ENCODE results near the gene PDCL2.
"Not testable (repeated sequence)": the region's sequence is repeated elsewhere in the genome, so short reads cannot be mapped to it uniquely, and the experiment has no call there.

The PDCL2 gene, protein sequence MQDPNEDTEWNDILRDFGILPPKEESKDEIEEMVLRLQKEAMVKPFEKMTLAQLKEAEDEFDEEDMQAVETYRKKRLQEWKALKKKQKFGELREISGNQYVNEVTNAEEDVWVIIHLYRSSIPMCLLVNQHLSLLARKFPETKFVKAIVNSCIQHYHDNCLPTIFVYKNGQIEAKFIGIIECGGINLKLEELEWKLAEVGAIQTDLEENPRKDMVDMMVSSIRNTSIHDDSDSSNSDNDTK

DNA sequence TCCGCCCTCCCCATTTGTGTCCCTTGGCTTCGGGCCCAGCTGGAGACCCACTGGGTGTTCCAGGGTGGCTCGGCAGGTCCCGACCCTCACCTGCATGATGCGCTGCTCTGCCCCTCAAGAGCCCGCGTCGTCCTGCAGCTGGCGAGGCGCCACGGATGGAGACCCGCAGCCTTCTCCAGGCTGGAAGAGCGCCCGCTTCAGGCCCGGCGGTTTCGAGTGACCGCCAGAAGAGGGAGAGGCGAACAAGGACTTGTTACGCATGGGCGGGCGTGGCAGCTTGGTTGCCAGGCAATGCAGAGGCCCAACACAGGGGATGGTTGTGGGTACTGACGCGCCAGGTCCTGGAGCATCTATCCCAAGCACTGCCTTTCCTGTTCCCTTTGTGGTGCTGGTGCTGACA is at the start of gene PDCL2:
TSS of gene PDCL2 (minus strand) at position 232 of the 400 bp plus-strand sequence. CDS start at position 96, 136 bp downstream.
- no peak for DNase-seq

DNA sequence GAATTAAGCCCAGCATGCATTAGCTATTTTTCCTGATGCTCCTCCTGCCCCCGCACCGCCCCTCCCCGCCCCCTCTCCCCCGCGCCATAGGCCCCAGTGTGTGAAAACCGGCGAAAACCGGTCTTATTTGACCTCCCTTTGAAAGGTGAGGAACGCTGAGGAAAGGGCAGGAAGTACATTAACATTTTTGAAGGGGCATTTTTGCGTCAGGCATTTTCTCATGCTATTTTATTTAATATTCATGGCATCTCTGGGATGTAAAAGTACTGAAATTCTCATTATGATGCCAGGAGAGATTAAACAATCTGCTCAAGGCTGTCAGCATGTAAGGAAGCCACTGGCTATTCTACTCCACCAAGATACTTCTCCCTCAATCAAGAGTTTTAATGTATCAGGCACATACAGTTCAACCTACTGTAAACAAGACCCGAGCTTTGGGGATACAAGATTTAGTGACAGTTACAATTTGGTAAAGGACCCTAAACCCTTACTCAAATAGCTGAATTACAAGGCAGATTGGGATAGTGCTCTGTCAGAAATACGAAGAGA is 45.3 kb upstream of the PDCL2 start:
- no peak for DNase-seq

DNA sequence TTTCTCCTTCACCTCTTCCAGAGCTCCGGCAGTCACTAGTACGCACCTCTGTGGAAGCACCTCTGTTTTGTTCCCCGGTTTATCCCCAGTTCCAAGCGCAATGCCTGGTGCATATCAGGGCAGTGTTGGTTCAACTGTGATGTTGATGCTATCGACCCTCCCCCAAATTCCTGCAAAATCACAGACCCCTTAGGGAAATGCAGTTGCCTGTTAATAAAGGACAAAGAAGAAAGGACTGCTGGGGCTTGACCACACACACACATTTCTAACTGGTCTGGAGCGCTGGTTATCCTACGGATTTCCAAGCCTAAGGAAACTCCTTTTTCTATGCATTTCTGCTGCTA is 44.6 kb upstream of the PDCL2 start:
- no peak for DNase-seq

DNA sequence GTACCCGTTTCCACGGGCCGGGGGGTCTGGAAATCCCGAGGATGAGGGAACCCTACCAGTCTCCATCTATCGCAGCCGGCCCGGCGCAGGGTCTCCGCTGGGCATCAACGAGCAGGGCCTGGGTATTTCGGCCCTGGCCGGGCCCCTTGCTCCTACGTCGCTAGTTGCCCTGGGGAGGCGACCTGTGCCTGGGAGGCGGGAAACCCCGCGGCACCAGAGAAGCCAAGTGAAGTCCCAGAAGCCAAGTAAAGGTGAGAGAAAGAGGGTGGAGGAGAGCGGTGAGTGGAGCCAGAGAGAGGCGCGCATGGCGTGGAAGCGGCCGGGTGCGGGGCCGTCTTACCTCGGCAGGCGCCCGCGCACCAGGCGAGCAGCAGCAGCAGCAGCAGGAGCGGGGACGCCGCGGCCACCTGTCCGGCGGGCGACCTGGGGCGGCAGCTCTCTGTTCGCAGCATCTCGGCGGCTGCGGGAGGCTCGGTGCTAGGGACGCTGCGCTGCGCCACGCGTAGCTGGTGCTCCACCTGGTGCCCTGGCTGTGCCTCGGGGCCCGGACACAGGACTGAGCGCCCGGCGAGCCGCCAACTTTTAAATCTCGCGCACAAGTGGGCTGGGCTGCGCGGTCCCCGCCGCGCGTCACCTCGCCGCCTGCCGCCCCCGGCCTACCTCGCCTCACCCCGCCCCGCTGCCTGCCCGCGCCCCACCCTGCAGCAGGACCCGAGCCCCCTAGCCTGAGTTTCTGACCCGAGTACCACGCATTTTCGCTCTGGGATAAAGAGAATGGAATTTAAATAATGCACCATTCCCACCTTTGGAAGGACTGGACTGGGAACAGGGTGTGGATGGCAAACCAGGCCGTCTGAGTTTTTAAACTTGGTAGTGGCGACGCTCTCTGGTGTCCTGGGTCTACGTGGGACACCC is 44.0 kb upstream of the PDCL2 start, which contains the start of gene NMU:
TSS of gene NMU (minus strand) at position 558 of the 915 bp plus-strand sequence. CDS start at position 452, 106 bp downstream.
- peak; percentile 53 for DNase-seq

DNA sequence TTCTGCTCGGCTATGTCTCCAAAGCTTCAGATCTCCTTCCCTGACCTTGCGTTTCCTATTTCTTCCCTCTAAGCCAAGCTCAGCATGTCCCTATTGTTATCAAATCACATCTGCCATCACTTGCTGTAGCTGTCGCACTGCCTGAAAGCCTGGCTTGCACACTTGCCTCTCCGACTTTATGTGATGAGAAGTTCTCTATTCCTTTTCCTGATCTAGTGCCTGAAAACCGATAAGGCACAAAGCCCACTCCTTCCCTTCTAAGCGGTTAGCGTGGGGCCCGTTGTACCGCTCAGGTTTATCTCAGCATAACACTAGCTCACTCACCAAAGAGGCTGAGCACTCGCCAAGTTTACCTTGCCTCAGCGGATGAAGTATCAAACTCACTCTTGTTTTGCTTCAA is 43.2 kb upstream of the PDCL2 start:
- peak; percentile 47 for DNase-seq

DNA sequence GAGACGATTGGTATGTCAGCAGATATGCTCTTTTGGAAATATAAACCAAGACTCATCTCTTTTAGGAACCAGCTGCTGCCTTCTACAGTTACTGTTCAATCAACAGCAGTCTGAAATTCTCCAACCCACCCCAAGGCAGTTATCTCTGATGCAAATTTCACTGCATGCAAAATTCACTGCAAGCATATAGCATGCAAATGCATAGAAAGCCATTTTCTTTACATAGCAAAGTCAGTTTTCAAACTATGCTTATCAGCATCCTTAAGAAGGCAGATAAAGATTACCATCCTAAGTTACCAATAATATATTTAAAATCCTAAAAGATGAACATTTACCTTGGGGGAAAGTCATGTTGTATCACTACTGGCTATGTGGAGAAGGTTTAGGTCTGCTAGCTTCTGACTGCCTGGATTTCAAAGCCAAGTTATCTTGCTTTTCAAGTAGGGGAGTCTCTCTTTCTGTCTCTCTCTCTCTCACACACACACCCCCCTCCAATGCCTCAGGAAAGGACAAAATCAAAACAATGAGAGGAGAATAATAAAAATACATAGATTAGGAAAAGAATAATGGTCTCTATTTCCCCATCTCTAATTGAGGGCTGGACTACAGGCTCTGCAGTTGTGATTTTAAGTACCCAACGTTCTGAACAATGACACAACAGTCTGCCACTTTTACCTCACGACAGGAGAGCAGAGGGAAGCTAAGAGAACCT is 42.5 kb upstream of the PDCL2 start:
- DNase-seq, result no peak

DNA sequence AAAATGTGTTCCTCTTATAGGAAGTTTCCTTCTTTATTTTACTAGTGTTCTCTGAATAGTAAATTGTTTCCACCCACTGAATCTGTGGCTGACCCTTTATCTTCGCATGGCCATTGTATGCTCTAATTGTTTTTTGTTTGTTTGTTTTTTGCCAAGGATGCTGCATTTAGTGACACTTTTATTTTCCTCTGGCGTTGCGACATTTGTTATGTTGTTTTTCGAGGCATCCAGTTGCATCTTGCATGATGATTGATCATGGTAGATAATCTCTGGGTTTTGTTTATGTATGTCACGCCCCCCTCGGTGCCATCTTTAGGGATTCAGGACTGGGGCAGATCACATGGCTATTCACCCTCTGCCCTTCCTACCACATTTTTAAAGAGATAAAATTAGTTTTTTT is 41.9 kb upstream of the PDCL2 start:
- no peak for DNase-seq

DNA sequence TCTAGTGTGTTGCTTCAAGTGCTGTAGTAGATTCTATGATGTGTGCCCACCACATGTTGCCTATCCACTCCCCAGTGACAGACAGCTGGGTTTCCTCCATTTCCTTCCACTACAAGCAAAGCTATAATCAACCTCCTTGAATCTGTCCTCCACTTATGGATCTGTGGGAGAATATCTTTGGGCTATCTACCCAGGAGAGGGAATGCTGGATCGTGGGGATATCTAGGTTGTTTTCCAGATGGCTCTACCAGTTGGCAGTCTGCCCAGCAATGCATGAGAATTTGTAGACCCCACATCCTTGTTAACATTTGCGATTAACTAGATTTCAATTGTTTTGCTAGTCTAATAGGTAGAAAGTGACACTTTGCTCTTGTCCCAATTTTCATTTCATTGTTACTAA is 33.8 kb upstream of the PDCL2 start:
- DNase-seq, result no peak

DNA sequence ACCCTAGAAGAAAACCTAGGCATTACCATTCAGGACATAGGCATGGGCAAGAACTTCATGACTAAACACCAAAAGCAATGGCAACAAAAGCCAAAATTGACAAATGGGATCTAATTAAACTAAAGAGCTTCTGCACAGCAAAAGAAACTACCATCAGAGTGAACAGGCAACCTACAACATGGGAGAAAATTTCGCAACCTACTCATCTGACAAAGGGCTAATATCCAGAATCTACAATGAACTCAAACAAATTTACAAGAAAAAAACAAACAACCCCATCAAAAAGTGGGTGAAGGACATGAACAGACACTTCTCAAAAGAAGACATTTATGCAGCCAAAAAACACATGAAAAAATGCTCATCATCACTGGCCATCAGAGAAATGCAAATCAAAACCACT is 32.0 kb upstream of the PDCL2 start:
- not testable (repeated sequence) for DNase-seq

DNA sequence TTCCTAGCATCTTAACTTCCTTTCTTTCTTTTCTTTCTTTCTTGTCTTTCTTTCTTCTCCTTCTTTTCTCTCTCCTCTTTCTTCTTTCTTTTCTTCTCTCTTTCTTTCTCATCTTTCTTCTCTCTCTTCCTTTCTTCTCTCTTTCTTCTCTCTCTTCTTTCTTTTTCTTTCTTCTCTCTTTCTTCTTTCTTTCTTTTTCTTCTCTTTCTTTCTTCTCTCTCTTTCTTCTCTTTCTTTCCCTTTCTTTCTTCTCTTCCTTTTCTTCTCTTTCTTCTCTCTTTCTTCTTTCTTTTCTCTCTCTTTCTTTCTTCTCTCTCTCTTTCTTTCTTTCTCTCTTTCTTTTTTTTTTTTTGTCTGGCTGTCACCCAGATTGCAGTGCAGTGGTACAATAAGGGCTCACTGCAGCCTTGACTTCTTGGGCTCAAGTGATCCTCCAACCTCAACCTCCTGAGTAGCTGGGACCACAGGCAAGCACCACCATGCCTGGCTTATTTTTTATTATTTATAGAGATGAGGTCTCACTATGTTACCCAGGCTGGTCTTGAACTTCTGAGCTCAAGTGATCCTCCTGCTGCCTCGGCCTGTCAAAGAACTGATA is 26.6 kb upstream of the PDCL2 start:
- no peak for DNase-seq

DNA sequence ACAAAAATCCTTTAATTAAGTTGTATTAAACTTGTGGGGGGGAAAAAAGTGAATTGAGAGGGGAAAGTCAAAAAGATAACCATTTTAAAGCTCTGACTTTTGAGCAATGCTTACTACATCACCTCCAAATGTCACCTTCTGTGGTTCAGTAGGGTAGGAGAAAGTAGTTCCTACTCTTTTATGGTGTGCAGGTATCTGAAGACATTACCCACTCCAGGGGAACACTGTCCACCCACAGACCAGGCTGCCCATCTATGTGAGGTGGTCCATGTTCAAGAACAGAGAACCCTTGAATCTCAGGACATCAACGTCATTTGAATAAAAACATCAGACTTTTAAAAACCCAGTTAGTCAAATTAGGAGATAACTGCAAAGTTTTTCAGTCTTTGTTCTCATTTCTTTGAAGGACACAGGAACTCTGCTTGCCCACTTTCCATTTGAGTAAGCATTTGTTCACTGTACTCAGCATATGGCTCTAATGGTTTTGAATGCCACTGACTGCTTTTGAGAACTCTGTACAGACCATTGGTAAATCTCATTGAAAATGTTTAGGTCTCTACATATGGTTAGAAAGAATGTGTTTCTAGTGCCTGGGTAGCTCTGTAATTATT is 25.6 kb upstream of the PDCL2 start:
- DNase-seq, result no peak

DNA sequence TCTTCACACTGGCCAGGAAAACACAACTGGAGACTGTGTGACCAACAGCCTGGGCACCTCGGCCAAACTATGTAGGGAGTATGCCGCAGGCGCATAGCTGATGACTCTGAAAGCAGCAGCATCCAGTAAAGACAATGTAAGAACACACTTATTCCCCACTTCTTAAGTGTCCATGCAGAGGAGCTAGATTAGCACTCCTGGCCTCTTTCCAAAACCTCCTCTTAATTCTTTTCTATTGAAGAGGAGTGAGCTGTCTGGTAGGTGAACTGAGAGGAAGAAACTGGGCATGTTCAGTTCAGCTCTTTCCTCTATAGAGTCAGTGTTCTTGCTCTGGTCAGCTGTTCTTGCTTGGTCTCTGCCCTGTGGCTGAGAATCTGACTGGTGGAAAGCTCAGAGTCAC is 23.0 kb upstream of the PDCL2 start:
- DNase-seq, result no peak

DNA sequence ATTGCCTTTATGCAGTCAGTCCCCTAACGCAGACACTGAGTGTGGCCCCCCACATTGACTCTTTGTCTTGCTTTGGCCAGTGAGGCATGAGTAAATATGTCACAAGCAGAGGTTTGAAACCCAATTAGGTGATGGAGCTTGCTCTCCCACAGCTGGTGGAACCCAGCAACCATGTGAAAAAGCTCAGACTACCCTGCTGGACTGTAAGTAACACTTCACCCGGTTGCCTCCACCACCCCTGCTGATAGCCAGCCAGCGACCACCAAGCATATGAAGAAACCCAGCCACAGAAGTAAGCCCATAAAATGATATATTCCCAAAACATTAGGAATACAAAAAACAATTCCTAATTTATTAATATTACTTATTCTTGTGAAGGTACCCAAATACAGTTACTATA is 21.6 kb upstream of the PDCL2 start:
- no peak for DNase-seq

DNA sequence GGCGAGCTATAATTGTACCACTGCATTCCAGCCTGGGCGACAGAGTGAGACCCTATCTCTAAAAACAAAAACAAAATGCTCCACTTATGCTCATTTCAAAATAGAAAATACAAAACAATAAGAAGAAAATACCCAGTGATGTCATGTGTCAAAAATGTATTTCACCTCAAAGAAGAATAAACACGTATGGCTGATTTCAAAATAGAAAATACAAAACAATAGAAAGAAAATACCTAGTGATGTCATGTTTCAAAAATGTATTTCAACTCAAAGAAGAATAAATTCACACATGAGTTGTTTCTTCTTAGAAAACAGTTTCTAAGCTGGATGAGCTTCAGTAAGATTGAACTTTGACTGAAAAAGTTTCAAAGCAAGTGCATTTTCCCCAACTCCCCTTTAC is 20.3 kb upstream of the PDCL2 start:
- no peak for DNase-seq

DNA sequence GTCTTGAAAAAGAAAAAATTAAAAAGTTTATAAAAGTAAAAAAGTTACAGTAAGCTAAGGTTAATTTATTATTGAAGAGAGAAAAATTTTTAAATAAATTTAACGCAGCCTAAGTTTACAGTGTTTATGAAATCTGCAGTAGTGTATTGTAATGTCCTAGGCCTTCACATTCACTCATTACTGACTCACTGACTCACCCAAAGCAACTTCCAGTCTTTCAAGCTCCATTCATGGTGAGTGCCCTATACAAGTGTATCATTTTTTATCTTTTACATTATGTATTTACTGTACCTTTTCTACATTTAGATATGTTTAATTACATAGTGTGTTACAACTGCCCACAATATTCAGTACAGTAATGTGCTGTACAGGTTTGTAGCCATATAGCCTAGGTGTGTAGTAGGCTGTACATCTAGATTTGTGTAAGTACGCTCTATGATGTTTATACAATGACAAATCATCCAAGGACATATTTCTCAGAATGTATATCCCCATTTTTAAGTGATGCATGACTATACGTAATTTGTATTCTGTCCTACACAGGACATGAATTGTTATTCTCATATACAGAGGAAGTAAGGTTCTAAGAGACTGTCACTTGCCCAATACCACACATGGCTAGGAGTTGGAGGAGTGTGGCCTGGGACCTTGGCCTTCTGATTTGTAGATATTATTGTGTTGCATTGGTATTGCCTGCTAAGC is 19.5 kb upstream of the PDCL2 start:
- no peak for DNase-seq

DNA sequence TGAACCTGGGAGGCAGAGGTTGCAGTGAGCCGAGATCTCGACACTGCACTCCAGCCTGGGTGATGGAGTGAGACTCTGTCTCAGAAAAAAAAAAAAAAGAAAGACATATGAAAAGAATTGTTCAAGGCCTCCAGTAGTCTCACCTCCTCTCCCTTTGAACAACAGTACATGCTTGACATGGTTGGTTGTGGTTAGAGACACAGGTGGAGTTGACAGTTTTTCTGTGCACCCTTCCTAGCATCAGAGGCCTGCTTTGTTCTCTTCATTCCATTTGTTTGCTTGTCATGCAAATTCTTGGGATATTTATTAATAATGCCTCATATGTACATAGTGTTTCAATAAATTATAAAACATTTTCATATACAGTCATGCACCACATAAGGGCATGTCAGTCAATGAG is 18.3 kb upstream of the PDCL2 start:
- no peak for DNase-seq

DNA sequence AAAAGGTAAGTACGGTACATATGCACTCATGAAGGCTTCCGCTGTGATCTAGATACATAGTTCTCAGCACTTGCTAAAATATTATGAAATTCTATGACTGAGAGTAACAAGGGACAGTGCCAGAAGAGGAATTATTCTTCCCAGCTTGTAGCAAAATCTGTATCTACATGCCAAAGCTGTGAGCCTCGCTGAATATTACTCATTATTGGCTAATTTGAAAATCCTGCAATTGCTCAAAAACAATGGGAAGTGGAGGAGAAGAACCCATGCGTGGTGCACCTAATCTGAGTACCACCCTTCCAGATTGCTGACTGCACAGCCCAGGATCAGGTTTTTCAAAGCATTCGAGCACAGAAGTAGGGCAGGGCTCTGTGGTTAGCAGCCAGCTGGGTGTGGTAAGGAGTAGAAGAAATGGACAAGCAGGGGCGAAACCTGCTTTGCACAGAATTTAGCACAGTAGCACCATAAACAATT is 17.4 kb upstream of the PDCL2 start:
- DNase-seq, result no peak

DNA sequence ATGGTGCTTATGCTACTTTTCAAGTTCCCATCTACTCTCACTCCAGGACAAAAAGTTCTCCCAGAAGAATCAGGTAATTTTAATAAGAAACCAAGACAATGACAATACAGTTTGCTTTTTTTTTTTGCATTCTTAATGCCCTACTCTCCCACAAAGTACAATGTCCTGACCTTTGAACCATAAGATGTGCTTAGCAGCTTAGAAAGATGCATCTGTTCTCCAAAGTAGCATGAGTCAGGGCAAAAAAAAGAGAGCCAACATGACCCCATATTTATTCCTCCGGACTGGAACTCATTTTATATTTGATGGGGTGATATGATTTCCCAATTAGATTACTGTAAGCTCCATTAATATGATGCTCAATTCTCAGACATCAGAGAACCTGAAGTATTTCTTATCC is 16.5 kb upstream of the PDCL2 start:
- no peak for DNase-seq

DNA sequence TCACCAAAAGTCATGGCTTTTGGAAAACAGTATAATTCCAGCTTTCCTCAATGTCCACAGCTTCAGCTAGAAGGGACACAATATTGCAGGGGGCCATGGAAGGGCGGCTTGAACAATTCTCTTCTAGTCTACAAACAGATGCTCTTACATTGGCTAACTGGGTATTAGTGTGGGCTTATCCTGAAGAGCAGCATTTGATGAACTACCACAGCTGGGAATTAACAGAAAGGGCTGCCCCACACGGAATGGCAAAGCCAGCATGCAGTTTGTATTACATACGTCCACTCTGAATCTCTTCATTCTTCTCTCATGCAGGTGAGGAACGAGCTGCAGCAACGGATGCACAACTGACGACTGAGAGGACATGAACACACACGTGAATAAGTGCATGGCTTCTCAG is 13.0 kb upstream of the PDCL2 start:
- no peak for DNase-seq

DNA sequence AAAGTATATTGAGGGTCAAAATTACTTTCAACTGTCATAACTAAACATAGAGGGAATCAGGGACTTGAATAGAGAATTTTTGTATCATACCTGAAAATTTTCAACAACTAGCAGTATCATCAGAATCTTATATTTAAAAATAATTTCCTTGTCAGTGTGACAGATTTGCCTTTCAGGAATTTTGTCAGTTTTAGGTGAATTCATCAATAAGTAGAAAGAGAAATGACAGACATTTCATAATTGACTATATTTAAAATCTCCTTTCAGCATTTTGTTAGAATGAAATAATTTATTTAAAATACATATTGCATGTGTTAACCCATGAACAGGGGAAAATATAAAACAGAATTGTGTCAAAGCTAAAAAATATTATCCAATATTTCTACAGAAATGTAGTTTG is 8.6 kb upstream of the PDCL2 start:
- no peak for DNase-seq

DNA sequence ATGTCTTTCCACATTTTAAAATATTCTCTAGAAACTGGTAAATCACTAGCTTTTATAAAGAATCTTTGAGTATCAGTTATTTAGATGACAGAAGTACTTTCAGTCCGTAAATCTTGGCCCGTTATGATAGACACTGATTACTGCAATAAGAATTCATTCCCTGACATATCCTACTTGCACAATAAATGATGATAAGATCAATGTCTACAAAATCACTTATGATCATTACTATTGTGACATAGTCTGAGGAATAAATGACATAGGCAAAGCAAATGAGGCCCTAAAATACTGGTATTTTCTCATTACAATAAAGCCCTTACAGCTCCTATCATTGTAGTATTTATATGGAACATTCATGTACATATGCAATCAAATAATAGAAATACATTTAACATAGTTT is 6.6 kb upstream of the PDCL2 start:
- DNase-seq, result no peak

DNA sequence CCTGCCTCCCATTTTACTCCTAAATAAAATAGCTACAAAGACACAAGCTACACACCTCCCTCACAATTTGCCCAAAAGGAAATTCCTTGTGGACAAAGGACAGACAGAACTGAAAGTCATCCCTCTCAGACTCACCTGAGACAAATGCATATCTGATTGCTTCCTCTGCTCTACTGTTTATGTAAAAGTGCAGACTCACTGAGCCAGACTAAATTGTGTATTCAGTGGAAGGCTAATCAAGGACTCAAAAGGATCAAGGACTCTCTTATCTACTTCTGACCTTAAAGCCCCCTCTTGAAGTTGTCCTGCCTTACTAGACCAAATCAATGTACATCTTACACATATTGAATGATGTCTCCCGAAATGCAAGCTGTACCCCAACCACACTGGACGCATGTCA is 3.9 kb downstream of the PDCL2 start:
- no peak for DNase-seq
